GM13976 (cell line): ENCODE results near the gene TMEM135.

Source experiments
- DNase-seq: peaks from one replicate; pipeline ENCODE4 v3.0.0; 2012; ENCODE audit warnings: low spot score
- in situ Hi-C: fragments of 300-500 bp; cut with MboI; formaldehyde crosslinking; loops from one replicate; pipeline ENCODE4 v1.12.0; 2022; ENCODE audit warnings: low sequenced_read_pairs, mixed read lengths, inconsistent platforms; ENCODE audit not compliant: unreplicated experiment
- TF ChIP-seq, protein P1 (sequence below): IDR thresholded peaks from 2 replicates; pipeline ENCODE4 v1.5.1; 2012; ENCODE audit warnings: borderline replicate concordance, mild to moderate bottlenecking; ENCODE audit not compliant: insufficient read depth; ENCODE audit errors: extremely low read depth, missing control alignments, control extremely low read depth

TMEM135 gene

DNA sequence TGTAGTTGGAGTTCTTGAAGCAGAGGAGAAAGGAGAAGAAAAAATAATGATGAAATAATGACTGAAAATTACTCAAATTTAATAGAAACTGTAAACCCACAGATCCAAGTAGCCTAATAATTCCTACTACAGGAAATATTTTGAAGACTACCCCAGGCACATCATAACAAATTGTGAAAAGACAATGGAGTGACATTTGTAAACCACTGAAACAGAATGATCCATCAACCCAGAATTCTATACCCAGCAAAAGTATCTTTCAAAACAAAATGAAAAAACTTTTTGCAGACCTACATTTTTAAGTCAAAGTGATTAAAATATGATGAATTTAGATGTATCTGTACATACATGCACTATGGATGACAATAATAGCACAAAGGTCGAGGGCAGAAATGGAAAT lies 194.6 kb downstream of the TMEM135 start:
- no peak for DNase-seq
- in situ Hi-C loops: no loop called here
- TF ChIP-seq, protein P1, sequence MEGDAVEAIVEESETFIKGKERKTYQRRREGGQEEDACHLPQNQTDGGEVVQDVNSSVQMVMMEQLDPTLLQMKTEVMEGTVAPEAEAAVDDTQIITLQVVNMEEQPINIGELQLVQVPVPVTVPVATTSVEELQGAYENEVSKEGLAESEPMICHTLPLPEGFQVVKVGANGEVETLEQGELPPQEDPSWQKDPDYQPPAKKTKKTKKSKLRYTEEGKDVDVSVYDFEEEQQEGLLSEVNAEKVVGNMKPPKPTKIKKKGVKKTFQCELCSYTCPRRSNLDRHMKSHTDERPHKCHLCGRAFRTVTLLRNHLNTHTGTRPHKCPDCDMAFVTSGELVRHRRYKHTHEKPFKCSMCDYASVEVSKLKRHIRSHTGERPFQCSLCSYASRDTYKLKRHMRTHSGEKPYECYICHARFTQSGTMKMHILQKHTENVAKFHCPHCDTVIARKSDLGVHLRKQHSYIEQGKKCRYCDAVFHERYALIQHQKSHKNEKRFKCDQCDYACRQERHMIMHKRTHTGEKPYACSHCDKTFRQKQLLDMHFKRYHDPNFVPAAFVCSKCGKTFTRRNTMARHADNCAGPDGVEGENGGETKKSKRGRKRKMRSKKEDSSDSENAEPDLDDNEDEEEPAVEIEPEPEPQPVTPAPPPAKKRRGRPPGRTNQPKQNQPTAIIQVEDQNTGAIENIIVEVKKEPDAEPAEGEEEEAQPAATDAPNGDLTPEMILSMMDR: no peak

DNA sequence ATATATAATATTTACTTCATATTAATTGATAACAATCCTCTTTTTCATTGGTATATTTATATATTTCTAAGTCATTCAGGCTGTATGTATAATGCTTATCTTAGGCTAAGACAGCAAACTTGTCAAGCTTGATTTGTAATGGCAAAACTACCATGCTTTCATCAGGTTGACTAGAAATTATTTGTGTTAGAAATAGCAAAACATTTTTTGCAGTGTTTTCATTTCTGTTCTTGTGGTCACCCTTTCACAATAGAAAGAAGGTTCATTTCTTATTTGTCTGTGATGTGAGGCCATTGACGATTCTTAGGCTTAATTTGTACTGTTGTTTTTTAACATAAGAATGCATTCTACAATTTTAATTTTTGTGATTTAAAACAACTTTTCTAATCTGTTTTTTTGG lies 197.6 kb downstream of the TMEM135 start:
- no peak for DNase-seq
- in situ Hi-C loops: no loop called here
- TF ChIP-seq, protein P1: no peak

DNA sequence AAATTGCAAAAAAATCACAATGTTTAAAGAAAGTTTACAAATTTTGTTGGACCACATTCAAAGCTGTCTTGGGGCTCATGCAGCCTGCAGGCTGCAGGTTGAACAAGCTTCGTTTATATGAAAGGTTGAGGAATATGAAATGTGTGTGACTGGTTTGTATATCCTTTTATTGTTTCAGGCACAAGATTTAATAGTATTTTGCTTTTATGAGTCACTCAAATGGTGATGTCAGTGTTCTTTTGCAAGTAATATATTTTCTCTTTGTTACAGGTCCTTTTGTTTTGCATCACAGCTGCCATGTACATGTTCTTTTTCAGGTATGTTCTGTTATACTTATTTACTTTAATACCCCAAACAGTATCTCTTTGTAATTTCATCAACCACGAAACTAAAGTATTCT lies 198.6 kb downstream of the TMEM135 start:
- in situ Hi-C loops: no loop called here
- DNase-seq: no peak
- TF ChIP-seq, protein P1: no peak

DNA sequence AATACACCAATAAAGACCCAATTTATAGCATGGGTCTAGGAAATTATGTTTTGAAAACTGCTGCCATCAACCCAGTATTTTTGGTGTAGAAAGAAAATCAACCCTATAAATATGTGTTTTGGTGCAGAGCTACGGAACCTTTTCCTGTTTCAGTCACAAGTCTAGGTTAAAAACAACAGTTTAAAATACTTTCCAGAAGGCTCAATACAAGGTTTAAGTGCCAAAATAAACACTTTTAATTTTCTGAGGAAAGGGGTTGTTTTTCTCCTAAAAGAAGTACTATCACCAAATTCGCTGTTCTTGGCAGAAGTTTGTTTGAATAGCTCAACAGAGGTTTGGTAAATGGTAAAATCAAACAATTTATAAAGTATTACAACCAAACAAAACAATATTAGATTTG lies 201.3 kb downstream of the TMEM135 start:
- TF ChIP-seq, protein P1: no peak
- in situ Hi-C loops: no loop called here
- no peak for DNase-seq

DNA sequence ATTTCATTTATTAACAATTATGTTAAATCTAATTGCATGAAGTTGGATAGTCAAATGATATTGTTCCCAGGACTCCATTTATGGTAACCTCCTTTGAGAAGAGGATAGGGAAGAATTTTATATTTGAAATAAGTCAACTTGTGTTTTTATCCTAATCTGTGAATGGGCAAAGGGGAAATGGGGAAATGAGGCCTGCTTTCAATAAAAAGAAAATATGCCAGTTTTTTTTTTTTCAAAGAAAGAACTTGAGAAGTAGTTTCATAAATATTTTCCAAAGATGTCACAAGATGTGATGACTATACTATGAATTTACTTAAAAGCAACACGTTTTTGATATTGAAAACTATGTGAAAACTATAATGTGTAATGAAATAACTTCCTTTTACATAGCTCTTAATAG lies 201.8 kb downstream of the TMEM135 start:
- no peak for DNase-seq
- TF ChIP-seq, protein P1: no peak
- in situ Hi-C loops: no loop called here

DNA sequence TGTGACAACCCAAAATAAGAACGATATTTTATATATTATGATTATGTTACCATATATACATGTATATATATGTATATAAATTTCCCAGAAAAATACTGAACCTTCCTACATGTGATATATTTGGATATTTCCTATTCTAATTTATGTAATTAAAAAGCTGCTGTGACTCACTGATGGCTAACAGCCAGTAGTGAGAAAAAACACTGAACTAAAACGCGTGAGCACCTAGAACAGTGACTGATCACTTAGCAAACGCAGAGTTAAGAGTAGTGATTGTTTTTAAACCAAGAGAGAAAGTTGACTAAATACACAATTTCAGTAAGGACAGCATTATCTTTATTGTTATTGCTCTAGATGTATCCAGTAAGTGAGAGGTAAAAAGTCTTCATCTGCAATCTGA lies 213.8 kb downstream of the TMEM135 start:
- DNase-seq: no peak
- TF ChIP-seq, protein P1: no peak
- in situ Hi-C loops: no loop called here

DNA sequence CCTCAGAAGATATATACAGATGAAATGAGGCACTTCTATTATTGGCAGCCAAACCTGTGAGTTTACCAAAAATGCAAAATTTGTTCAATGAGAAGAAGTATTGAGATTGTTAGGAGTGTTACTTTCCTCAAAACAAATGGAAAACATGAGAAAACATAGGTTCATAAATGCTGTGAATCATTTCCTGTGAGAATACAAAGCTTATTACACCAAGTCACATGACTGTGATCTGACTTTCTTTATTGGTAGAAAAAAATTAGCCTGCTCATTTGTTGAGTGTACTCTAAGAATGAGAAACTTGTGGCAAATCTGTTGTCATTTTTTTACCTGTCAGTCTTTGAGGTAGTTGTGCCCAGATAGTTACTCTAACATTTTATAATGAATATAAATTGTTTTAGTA lies 215.1 kb downstream of the TMEM135 start:
- DNase-seq: no peak
- TF ChIP-seq, protein P1: no peak
- in situ Hi-C loops: no loop called here
